Measurements from ENCODE around the gene FRRS1L. TPM values are rescaled to one million over a fixed set of nuclear protein-coding genes. Genes with fewer than 3 reads are reported as not detected.

Gene FRRS1L
- total RNA-seq, 1 donor from 2014 or later = 9.1 TPM

DNA sequence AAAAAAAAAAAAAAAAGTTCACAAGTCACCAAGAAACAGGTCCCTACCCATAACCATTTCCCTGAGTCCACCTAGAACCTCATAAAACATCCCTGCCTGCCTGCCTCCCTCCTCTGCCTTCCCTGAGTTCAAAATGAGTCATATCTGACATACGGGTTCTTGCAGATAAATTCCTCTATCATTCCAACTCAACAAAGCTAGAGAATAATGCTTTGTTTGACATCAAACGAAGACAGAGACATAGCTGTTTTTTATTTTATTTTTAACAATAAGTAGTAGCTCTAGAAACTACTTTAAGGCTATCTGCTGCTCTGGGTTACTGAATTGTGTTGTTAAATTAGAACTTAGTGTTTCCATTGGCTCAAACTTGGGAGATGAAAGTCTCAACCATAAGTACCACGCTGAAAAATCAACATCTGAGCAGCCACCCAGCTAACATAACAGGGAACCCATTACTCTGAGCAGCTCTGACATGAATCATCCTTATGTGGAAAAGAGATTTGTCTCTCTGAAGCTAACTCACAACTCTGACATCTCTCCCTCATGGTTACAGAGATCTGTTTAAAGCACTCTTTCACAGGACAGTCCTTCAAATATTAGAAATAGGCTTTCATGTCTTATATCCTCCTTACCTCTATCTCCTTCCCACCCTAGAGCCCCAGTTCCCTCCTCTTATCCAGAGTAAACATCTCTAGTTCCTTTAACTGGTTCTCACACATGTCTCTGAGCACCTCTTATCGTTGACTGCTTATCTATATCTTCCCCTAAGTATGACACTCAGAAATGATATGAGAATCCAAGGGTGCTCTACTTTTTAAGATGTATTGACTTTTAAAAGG, 59.4 kb downstream of the FRRS1L start:
- peak; percentile 59 for DNase-seq (ENCODE audit: low spot score)

DNA sequence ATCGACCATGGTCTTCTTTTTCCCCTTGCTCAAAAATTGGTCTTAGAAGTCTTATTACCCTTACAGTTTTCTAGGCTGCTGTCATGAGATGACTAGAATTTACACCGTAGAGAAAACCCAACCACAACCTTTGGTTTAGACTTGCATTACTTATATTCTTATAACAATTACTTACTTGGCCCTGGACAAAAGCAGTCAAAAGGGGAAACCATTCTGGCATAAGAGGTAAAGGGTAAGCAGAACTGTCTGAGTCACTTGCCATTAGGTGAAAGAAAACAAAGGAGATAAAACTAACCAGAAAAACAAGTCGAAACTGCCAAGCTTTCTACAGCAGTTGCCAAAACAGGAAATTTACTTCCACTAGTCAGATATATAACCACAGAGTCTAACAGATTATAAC, 65.2 kb downstream of the FRRS1L start:
- no peak for DNase-seq (ENCODE audit: low spot score)

DNA sequence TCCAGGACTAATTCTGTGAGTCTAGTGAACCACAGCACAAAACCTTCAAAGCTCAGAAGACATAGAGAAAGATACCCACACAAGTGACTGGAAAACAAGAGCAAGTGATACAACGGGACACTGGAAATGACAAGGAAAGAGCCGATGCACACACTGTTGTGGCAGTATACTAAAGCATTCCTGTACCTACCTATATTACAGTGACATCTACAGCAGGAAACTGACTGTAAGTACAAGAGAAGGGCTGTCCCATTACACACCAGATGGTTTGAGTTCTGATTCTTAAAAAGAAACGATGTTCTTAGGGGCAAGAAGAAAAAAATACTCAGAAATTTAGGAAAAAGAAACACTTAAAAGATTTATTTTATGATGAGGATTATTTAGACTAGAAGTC, 65.8 kb downstream of the FRRS1L start:
- no peak for DNase-seq (ENCODE audit: low spot score)

DNA sequence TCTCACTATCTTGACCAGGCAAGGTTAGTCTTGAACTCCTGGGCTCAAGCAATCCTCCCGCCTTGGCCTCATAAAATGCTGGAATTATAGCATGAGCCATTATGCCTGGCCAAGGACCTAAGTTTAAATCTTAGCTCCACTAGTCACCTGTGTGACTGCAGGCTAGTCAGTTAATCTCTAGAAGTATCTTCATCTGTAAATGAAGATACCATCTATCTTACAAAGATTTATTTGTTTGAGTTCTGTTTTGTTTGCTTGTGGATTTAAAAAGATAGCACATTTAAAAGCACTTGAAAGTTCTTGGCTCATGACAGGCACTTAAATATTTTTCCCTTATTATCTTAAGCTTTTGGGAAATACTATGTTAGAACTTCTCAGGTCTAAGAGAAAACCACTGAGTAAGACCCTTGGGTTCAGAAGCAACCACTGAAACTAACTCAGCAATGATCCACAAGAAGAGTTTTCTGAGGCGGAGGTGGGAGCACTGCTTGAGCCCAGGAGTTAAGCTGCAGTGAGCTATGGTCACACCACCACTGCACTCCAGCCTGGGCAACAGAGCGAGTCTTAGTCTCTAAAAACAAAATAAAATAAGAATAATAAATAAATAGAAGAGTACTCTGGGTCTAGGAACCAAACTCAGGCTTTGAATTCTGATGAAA, 66.4 kb downstream of the FRRS1L start:
- DNase-seq (ENCODE audit: low spot score) = no peak

DNA sequence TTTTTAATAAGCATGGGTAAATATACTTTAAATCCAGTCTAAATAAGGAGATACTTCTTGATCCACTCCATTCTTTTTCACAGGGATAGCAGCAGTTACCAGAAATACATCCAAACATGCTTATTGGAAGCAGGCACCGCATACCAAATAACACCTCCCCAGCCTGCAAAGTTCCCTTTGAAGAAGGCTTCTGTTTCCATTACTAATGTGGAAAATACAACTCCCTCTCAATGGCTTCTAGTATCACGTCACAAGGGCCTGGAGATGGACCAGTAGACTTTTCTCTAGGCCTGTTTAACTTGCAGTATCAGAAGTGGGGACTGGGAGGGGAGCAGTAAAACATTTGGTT, 68.1 kb downstream of the FRRS1L start:
- DNase-seq (ENCODE audit: low spot score) = no peak

DNA sequence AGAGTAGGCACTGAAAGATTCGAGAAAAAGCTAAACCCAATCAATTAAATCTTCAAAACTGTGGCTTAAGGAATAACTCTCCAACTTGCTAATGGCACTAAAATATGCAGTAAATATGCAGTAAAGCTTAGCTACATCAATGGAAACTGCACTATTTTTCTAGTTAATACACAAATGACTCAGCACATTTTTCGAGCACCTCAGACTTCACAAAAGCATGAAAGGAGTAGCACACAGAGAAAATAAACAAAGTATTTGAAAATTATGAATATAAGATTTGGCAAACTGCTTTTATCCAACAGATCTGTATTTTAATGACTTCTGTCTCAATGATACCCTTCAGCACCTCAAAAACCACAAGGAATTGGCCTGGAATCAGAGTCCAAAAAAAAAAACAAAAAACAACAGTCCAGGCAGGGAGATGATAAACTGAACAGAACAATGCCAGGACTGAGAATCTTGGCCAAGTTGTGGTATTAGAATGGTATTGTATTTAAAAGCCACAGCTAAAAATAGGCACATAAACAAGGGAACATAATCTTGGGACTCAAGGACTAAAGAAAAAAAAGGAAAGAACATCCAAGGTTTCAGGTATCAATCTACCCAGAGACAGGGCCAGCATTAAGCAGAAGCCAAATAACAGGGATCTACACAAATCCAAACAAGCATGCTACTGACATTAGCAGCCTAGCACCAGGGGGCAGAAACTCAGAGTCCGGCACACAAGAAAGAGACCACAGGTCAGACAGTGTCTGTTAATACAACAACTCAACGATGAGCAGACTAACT, 68.7 kb downstream of the FRRS1L start:
- DNase-seq (ENCODE audit: low spot score) = peak; percentile 45

DNA sequence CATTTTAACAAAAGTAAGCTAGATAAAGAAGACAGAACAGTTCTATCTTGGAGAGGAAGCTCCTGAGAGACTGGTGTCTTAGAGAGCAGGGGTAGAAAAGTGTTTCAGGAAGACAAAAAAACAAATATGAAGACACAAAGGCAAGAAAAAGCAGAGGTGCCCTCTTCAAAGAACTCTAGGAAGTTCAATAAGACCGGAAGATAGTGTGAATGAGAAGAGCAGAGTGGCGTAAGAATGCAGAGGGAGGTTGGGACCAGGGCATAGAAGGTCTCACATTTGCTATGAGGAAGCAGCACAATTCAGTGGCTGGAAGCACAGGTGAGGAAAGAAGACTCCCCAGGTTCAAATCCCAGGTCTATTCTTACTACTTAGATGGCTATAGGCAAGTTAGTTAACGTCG, 69.9 kb downstream of the FRRS1L start:
- DNase-seq (ENCODE audit: low spot score) = no peak

DNA sequence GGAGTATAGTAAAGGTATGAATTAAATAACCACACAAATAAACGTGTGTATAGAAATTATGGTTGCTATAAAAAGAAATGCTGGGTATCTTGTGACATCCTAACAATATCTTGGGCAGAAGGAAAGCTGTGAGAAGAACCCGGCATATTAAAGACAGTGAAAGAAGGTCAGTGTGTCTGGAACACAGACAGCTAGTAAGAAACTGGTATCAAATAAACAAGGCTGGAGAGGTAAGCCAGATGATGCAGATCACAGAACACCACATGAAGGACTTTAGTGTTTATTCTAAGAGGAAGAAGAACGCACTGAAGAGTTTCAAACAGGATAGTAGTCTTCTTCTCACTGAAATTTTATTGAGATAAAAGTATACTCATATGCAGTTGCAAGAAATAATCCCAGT, 71.7 kb downstream of the FRRS1L start:
- no peak for DNase-seq (ENCODE audit: low spot score)

DNA sequence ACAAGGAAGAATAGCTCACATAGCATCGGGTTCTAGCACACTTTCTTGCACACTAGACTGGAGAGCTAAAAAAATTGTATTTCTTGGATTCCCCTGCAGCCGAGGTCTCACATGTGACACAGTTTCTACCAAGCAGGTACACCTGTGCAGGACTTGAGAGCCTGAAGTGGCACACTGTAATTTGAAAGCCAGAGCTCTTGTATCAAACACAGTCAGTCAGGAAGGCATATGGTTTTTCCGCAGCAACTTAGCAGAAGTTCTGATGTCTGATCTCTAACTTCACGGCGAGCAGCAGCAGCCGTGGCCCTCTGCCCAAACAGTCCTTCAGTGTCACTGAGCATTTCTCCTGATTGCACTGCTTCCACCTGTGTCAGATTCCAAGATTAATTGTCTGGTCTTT, 72.8 kb downstream of the FRRS1L start:
- no peak for DNase-seq (ENCODE audit: low spot score)

DNA sequence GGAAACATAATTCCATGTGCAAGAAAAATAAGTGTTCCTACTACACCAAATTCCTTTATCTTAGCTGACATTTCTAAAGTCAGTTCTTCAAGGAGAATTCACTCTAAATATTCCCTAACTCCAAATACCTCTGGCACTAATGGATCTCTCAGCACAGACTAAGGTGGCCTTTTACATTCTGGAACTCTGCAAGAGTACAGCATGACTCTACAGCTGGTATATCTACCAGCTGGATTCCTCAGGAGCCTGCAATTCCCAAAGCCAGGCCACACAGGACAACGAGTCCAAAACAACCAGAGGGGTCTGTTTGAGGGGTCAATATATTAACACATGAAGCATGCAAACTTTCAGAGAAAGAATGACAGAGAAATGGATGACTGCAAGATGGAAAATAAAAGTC, 74.5 kb downstream of the FRRS1L start:
- no peak for DNase-seq (ENCODE audit: low spot score)

DNA sequence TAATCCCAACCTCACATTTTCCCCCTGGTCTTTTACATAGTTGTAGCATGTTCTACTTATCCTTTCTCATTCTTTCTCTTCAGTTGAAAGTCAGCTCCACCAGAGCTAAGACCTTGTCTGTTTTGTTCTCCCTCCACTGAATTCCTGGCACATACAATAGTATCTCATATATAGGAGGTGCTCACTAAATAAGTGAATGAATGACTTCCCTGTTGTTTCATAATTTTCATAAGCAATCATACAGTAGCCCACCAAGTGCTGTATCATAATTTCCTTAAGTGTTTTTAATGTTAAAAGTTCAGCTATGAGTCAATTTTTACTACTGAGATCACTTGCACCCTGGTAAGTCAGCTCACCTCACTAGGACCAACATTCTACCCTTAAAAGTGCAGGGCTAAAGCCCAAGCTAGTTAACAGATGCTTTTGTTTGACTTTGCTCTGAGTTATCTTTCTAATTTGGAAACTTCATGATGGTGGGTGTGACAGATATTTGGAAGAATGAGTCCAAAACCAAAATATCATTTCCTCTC, 74.9 kb downstream of the FRRS1L start:
- no peak for DNase-seq (ENCODE audit: low spot score)

DNA sequence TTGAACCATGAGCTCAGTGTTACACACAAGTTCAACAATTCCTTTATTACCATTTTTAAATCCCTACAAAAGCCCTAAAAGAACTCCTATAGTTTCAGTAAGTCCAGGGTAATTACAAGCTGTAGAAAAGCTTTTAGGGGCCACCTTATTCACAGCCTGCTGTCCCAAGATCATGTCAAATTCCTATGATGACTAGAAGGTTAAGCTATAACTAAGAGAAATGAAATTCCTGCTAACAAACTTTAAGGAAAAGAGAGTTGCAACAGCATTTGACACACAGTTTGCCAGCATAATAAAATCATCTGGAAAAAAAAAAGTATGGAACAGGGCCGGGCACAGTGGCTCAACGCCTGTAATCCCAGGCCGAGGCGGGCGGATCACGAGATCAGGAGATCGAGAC, 78.8 kb downstream of the FRRS1L start:
- DNase-seq (ENCODE audit: low spot score) = no peak

DNA sequence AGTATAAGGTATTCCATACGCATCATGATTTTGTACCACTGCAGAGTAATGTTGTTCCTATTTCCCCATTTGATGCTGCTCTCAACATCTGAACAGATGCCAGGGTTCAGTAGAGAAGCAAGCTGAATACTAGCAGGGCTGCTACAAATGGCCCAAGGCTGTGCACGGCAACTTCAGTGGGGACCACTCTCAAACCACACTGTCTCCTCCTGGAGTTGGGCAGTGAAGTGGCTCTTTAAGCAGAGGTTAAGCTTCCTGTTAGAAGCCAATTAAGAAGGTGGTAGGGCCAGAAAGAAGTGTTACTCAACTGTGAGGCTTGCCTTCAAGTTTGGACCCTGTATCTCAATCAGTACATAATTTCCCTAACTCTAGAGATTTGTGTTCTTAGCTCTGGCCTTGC, 79.3 kb downstream of the FRRS1L start:
- DNase-seq (ENCODE audit: low spot score) = no peak

DNA sequence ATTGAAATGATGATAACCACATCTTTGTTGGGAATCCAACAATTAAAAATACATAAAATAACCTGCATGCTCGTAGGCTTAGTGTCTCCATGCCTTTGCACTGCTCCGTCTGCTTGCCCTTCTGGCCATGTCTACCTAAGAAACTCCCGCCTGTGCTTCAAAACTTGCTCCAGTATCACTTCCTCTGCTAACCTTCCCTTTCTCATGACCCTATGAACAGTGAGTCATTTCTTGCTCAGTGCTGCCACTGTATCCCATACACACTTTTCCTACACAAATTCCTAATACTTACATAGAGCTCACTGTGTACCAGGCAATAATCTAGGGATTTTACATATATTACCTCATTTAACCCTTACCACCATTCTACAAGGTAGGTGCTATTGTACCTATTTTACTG, 80.8 kb downstream of the FRRS1L start:
- no peak for DNase-seq (ENCODE audit: low spot score)

DNA sequence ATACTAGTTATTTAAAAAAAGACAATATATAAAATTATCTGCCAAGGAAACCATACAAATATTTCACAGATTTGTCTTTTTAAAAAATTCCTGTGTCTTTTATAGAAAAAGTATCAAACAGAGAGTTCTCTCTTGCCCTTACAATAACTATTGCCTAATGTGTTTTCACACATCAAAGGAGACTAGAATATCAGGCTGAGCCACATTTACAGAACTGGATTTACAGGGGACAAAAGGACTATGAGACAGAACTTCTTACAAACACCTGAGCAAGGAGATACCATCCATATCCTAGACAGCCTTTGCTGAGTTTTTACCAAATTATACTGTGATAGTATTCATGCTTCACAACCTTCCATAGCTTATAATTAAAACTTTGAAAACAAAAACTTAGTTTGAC, 81.5 kb downstream of the FRRS1L start:
- DNase-seq (ENCODE audit: low spot score) = no peak

DNA sequence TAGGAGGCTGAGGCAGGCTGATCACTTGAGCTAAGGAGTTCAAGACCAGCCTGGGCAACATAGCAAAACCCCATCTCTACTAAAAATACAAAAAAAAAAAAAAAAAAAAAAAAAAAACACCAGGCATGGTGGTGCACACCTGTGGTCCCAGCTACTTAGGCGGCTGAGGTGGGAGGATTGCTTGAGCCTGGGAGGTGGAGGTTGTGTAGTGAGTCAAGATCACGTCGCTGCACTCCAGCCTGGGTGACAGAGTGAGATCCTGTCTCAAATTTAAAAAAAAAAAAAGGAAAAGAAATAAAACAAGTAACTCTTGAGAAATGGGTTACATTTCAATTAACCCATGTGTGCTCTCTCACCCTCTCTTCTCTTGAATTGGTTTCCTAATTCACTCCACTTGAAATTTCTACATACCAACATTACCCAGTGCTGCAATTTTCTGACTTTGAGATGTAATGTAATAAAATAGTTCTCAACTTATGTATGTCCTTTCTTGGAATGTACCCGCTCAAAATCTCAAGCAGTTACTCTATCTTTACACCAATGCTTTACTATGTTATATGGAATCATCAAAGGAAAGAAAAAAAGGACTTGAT, 83.1 kb downstream of the FRRS1L start:
- DNase-seq (ENCODE audit: low spot score) = no peak

DNA sequence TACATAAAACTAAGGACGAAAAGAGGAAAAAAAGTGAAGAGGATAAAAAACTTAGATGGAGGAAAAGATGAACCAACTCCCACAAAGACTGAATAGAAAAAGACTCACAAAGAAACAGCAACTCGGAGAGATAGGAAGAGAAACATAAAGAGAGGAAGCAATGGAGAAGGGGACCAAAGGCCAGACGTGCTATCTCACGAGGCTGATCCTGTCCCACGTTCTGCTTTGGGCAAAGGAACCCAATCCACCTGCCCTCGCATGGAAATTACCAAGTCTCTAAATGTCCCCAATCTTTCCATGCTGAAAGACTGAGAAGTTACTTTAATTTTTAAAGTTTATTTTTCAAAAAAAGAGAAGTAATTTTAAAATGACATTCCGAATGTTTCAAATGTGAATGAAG, 83.9 kb downstream of the FRRS1L start:
- no peak for DNase-seq (ENCODE audit: low spot score)

DNA sequence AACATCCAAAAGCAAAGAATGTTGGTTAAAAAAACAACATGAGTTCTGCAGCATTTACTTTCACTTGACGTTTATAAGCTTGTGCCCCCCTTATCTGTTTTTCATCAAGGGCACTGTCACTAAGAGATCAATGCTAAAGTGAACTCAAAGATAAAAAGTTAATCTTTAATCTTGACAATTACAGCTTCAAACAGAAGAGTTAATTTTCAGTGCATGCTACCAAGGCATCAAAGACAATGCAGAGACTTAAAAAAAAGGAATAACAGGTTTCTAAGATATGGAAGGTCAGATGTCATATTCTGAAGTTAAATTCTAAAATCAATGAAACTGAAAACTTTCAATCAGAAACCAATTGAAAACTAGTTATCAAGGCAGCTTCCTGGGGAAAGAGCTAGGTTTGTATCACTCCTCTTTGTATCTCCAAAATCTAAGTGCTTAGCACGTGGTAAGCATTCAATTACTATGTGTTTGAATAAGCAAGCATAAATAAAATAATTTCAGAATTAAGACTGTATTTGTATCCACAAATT, 84.9 kb downstream of the FRRS1L start:
- DNase-seq (ENCODE audit: low spot score) = no peak

Data from umbilical cord (tissue), 2 donors.